Activated CD4-positive, CD25-positive, alpha-beta regulatory T cell treated with anti-CD3 and anti-CD28 coated beads, Interleukin-2, amount 50 U/mL, for 24 hours (primary cell): ENCODE measurements around the gene PIP5K1B.
A peak's percentile ranks its signal among the peaks of the same experiment; 100 is the strongest.

Experiments
- ATAC-seq, 2 donors: fragments of 150-1000 bp; cut with Tn5 transposase; one replicate each; pipeline ENCODE4 v1.10.0; 2021; ENCODE audit warnings: mild to moderate bottlenecking in 1 of 2, moderate library complexity in 1 of 2

Gene PIP5K1B

GRCh38 chr9:68997666-68998065, 292.6 kb downstream of the PIP5K1B start:
- ATAC-seq: no peak

GRCh38 chr9:68998385-68998784, 293.3 kb downstream of the PIP5K1B start:
- ATAC-seq: no peak

- no peak for ATAC-seq
These were observed 293.8 kb downstream of the PIP5K1B start for GRCh38 chr9:68998812-68999211.

- peak; percentile 94 to 96 for ATAC-seq
These were observed 294.5 kb downstream of the PIP5K1B start for GRCh38 chr9:68999393-69000105.

- no peak for ATAC-seq
These were observed 296.9 kb downstream of the PIP5K1B start for GRCh38 chr9:69001921-69002320.

GRCh38 chr9:69003051-69003450, 298.0 kb downstream of the PIP5K1B start:
- no peak for ATAC-seq

- ATAC-seq: no peak
These were observed 299.8 kb downstream of the PIP5K1B start for GRCh38 chr9:69004836-69005235.

- ATAC-seq: no peak
These were observed 304.7 kb downstream of the PIP5K1B start for GRCh38 chr9:69009708-69010107.

GRCh38 chr9:69012696-69013381, 307.8 kb downstream of the PIP5K1B start:
- no peak for ATAC-seq

GRCh38 chr9:69013382-69013727, 308.3 kb downstream of the PIP5K1B start:
- ATAC-seq: no peak

GRCh38 chr9:69014013-69014412, 309.0 kb downstream of the PIP5K1B start, which contains the start of gene PRKACG:
PRKACG (minus strand) TSS chr9:69014113; CDS start chr9:69014092, 21 bp downstream.
- ATAC-seq: no peak

GRCh38 chr9:69016191-69017096, 311.4 kb downstream of the PIP5K1B start:
- ATAC-seq: no peak

- no peak for ATAC-seq
These were observed 313.7 kb downstream of the PIP5K1B start for GRCh38 chr9:69018737-69019136.

- peak; percentile 60 to 76 for ATAC-seq
These were observed 314.8 kb downstream of the PIP5K1B start for GRCh38 chr9:69019808-69020207.

- ATAC-seq: no peak
These were observed 315.5 kb downstream of the PIP5K1B start for GRCh38 chr9:69020301-69021145.

- ATAC-seq: no peak
These were observed 318.6 kb downstream of the PIP5K1B start for GRCh38 chr9:69023650-69024049.

- ATAC-seq: peak; percentile 72 to 75
These were observed 322.5 kb downstream of the PIP5K1B start for GRCh38 chr9:69027355-69028097.

- peak in 1 of 2 donors; percentile 14 for ATAC-seq
These were observed 323.7 kb downstream of the PIP5K1B start for GRCh38 chr9:69028754-69029153.

GRCh38 chr9:69029535-69029934, 324.5 kb downstream of the PIP5K1B start:
- no peak for ATAC-seq

GRCh38 chr9:69030851-69031645, 326.0 kb downstream of the PIP5K1B start:
- ATAC-seq: no peak

- no peak for ATAC-seq
These were observed 329.0 kb downstream of the PIP5K1B start for GRCh38 chr9:69034071-69034470.
